Activated effector memory CD4-positive, alpha-beta T cell treated with Interleukin-2 at 50 U/mL for 16 hours (primary cell): ENCODE measurements around the gene HOXA7.

ENCODE experiments used
- DNase-seq: peaks from one replicate; pipeline ENCODE4 v3.0.0-alpha.2; 2020

The HOXA7 gene

DNA sequence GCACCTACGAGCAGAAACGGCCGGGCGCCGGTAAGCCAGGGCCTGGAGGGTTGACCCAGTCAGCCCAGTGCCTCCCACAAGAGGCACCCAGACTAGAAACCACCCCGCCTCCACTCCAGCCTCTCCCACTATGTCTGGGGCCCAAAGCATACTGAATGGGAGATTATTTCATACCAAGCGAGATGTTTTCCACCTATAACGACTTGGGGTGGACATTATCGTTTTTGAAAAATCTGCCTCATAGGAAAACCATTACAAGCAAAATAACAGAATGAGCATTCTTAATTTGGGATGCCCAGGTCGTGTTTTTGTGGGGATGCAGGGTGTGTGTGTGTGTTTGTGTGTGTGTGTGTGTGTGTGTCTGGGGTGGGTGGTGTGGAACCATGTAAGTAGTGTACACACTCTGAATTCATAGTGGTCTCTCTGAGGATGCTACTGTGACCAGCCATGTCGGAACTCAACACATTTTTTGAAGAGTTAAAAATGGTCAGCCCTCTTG lies 10.5 kb downstream of the HOXA7 start:
- DNase-seq = no peak

DNA sequence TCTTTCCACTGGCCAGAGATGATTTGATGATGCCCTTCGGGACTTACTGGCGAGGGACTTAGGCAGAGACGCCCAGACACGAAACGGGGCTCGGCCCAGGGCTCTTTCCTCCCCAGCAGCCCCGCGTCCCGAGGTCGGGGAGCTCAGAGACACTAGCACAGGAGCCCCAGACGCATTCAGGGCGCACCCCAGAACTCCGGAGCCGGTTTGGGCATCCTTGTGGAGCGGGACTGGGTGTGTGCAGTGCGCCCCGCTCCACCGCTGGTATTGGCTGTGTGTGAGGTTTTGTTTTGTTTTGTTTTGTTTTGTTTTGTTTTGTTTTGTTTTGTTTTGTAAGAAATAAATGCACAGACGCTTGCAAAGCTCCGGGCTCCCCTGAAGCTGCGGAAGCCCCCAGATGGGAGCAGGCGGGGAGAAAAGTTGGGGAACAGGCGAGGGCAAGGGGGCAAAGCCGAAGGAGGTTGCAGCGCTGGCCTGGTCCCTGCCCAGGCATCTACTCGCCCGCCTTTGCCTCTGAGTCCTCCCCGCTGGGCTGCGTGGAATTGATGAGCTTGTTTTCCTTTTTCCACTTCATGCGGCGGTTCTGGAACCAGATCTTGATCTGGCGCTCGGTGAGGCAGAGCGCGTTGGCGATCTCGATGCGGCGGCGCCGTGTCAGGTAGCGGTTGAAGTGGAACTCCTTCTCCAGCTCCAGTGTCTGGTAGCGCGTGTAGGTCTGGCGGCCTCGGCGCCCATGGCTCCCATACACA lies 11.1 kb downstream of the HOXA7 start:
- no peak for DNase-seq

DNA sequence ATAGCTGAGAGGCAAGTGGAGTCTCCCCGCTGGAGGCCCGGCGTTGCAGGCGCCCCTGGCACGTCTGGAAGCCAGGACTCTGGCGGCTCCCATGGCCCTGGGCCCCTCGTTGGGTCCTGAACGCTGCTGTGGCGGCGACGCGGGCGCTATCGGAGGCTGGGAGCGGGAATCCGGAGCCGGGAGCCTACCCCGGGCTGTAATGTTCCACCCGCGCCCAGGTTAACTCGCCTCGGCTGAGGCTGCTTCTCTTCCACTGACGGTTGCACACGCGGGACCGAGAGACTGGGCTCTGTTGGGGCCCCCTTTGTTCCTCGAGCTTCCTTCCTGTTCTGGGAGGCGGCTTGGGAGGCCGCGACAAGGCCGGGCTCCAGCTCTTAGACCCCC lies 11.7 kb downstream of the HOXA7 start:
- DNase-seq = no peak

DNA sequence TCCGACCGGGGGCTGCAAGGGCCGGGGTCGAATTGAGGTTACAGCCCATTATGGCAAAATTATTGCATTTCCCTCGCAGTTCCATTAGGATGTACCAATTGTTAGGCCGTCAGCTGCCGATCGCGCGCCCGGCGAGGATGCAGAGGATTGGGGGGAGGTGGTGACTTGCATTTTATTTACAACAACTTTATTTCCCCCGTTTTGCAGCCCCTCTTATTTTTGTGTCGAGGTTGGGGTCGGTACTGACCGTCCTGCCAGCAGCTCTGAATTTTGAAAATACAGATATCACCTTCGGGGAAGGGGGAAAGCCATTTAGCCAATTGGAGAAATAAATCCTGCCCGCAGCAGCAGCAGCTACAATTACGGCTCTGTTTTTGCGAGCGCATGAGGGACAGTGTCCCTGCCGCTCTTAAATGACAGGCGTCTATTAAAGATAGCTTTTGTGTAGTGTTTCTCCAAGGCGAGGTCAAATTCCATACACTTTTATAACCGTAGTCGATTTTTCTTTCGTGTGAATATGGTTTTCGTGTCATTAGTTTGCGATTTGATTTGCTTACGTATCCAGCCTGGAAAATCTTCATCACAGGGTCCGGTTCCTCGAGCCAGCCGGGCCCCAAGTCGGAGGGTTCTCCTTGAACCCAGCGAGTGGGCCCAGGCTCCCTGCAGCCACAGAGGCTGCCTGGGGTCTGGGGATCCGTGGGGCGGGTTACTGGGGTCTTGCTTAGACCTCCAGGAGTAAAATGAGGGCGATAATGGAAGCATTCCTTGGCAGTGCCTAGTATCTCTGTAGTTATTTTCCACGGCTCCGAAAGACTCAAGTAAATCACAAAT lies 12.3 kb downstream of the HOXA7 start:
- no peak for DNase-seq

DNA sequence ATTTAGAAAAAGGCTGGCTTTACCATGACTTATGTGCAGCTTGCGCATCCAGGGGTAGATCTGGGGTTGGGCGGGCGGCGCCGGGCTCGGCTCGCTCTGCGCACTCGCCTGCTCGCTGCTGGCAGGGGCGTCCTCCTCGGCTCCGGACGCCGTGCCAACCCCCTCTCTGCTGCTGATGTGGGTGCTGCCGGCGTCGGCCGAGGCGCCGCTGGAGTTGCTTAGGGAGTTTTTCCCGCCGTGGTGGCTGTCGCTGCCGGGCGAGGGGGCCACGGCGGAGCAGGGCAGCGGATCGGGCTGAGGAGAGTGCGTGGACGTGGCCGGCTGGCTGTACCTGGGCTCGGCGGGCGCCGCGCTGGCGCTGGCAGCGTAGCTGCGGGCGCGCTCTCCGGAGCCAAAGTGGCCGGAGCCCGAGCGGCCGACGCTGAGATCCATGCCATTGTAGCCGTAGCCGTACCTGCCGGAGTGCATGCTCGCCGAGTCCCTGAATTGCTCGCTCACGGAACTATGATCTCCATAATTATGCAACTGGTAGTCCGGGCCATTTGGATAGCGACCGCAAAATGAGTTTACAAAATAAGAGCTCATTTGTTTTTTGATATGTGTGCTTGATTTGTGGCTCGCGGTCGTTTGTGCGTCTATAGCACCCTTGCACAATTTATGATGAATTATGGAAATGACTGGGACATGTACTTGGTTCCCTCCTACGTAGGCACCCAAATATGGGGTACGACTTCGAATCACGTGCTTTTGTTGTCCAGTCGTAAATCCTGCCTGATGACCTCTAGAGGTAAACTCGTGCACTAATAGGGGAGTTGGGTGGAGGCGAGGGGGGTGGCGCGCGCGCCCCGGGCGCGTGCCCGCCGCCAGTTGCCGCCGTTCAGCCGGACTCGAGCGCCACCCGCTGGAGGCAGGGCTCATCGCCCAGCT lies 13.2 kb downstream of the HOXA7 start, which contains the start of gene HOXA5:
TSS of gene HOXA5 (minus strand) at position 659 of the 927 bp plus-strand sequence. CDS start at position 585, 74 bp downstream.
- DNase-seq = no peak

DNA sequence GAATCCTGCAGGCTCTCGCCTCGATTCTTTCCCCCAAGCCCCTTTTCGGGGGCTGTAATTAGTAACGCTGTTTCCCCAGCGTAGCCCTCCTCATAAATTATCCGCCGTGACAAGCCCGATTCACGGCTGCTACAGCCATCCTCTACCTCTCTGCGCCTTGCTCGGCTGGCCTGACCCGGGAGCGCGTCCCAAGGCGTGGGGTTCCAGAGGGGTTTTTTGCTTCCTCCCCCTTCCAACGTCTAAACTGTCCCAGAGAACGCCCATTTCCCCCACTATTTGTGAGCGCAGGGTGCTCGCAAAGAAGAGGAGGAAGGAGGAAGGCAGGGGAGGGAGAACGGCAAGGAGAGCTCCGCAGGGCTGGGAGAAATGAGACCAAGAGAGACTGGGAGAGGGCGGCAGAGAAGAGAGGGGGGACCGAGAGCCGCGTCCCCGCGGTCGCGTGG lies 13.9 kb downstream of the HOXA7 start:
- DNase-seq = no peak

DNA sequence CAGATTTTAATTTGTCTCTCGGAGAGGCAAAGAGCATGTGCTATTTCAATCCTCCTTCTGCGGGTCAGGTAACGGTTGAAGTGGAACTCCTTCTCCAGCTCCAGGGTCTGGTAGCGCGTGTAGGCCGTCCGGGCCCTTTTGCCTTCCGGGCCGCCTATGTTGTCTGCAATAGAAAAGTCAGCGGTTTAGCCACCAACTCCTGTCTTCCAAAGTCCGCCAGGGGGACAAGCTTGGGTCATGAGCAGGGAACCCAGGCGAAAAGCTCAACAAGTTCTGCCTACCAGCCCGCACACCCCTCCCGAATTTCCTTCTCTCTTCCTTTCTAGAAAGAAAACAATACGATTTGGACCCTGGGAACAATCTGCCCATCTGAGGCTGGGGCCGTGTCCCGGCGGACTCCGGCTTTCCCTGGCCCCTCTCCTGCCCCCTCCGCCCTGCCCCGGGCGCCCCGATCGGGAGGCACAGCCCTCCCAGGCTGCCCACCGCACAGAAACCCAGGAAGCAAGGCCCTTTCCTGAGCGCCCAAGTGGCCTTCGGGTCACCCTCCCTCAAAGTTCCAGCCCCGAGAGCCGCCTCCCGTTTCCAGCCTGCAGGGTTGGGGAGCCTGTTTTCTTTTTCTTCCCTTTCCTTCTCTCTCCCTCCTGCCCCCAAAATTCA lies 14.4 kb downstream of the HOXA7 start:
- no peak for DNase-seq

DNA sequence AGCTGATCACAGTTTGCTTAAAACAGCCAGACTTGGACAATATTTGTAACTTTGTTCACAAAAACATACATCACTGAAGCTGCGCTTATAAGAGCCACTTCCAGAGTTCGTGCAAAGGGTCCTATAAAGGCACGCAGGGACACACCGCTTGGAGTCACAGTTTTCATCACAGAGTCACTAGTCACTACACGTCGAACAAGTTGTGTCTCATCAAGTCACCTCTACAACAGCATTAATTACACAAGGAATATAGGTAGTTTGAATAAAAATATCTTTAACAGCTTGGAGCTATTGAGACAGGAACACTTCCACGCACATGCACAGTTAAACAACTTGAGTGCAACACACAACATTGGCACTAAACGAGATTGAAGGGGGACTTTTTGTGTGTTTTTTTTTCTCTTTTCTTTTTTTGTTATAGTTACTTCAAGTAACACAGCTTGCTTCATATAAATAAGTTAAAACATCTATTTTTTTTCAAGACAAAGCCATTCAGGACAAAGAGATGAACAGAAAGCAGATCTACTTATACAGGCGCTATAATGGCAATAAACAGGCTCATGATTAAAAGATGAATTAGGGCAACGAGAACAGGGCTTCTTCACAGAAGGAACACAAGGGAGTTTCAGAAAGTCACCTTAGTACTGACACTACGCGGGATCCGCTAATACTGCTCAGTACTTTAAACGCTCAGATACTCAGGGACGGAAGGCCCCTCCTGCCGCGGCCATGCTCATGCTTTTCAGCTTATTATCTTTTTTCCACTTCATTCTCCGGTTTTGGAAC lies 15.1 kb downstream of the HOXA7 start:
- DNase-seq = no peak

DNA sequence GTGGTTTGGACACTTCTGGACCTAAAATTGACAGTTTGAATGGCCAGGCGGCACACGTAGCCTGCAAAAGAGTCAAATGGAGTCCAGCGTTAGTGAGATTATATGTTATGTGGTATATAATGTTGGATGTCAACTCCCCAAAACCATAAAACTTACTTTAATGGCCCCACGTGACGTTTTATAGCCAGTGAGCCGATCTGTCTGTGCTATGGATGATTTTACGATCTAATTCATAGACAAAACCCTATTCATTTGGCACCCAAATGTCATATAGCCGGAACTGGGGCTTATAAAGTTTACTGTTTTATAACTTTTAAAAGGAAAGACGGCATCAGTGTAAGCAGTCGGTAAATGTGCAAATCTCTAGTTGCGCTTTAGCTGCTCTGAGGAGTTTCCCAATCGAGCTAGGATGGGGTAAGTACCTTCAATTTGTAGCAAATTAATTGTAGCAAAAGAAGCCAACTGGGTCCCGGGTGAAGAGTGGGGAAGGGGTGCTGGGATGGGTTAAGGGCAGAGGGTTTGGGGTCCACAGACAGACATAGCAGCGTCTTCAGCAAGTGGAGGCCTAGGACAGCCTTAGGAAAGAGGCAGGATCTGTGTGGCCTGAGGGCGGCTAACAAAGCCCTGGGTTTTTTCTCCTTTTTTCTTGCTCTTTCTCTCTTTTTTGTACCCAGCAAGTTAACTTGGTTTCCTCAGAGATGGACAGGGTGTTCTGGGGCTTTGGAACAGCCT lies 16.2 kb downstream of the HOXA7 start:
- no peak for DNase-seq

DNA sequence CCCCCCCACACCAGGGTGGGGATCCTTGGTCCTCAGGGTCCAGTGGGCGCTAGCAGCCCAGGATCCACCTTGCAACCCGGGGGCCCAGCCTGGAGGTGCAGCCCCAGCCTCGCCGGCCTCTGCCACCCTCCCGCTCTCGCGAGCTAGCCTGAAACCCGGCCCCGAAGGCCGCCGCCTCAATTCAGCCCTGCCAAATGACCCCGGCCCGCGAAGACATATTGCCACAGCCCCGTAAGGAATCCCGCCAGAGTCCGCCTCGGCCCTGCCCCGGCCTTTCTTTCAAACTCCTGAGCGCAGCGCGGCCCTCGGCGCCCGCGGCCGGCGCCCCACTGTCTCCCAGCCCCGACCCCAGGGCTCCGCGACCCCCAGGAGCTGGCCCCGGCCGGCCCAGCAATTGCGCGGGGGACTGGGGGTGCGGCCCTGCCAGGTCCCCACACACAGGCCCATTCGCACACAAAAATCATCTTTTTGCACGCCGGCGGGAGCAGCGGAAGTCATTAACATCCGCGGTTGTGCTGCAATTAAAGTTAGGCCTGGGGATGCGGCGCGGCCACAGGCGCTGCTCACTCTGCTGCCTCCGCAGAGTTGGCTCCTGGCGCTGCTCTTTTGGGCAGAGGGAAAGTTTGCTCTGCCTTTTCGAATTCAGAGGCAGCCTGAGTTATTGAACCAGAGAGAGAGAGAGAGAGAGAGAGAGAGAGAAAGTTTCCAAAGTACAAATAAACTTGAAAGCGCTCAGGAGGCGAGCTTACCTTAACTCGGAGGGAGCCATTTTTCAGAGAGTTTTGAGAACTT lies 16.9 kb downstream of the HOXA7 start:
- DNase-seq = no peak

DNA sequence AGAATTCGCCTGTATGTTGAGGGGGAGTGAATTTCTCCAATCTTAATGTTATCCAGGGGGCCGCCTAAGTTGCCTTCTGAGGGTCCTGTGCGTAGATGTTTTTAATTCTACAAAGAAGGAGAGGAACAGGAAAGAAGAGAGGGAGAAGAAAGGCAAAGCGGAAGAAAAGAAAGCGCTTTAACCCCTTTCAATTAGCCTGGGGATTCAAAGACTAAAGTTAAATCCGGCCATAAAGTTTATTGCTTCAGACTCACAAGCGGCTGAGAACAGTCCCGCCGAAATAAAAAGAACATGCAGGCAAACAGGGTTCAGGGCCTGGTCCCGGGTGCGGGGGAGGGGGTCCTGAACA lies 17.5 kb downstream of the HOXA7 start:
- DNase-seq = no peak

DNA sequence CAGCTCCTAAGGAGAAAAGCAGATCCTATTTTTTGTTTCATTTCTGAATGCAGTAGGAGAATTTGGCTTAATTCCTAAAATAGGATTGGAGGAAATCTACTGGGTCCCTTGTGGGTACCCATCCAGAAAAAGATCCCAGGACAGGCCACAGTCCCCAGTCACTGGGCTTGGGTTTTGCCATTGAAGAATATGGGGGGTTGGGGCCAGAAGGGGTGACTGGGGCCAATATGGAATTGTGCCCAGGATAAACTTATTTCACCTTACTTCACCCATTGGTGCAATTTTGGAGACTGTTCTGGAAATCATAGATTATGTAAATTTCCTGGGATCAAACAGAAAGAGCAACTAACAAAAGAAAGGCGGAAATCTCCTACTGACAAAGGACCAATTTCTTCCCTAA lies 18.0 kb downstream of the HOXA7 start:
- DNase-seq = no peak

DNA sequence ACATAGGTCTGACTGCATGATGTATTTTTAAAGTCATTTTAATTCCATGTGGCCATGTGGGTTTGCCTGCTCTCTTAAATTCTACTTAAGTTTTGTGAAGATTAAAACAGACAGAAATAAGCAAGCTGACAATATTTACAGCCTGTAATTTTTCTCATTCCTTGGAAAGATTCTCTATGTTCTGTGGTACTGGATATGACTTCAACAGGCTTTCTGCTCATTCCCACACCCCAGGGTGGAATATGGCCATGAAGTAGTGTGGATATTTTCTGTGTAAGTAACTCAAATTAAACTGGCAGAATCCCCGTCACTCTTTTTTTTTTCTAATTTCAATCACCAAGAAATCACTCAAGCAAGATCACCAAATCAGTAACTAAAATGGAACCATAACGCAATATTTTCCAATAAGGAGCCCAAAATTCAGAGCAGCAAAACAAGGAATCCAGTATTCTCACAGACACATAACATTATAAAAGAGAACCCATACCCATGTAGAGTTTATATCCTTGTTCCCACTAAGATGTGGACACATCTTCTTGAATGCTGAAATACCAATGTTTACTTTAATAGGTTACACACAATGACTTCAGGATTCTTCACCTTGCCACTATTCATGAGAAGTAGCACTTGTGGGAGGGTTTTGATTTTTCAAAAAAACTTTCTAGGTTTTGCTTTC lies 18.7 kb downstream of the HOXA7 start:
- DNase-seq = no peak

DNA sequence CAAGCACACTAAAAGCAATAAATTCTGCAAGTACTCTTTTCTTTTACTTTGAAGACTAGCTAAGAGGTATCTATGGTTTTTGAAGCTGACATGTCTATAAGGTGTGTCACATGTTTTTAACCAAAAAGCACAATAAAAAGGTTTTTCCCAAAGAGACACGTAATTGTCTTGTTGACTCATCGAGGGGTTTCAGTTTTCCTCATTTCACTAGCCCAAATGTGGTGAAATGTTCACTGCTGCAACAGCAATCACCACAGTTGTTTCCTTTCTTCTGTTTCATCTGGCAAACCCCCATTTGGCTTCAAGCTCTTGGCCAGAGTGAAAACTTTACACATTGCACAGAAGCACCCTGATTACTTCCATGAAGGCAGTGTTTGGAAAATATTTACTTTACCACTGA lies 22.1 kb downstream of the HOXA7 start:
- DNase-seq = no peak

DNA sequence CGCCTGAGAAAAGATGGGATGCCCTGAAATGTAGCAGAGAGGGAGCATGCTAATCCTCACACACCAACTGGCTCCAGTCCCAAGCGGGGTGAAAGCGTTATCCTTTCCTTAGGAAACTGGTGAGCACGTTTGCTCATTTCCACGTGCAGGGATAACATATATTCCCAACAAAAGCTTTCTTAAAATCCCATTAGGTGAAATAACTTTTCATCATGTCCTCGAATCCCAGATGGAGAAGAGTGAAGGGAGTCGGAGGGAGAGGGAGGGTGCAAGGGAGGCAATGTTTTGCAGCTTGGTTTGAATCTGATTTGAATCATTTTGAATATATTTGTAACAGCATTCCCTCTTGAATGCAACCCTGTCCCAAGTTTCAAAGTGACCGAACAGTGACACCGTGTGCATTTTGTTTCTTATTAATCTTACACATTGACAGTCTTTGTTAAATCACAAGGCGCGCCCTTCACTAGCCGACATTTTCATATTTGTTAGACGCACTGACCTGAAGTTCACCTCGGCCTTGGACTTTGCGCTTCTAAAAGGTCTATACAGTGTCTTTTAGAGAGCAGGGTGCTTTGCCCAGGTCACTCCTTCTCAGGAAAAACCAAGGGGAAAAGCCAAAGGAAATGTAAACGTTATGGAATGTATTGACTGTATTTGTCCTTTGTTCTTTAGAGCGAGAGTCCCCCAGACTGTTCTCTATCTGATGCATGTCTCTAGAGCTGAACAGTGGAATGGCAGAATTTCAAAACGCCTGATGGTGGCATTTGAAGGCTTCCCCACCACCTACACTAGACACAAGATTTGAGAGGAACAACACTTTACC lies 22.9 kb downstream of the HOXA7 start:
- DNase-seq = no peak

DNA sequence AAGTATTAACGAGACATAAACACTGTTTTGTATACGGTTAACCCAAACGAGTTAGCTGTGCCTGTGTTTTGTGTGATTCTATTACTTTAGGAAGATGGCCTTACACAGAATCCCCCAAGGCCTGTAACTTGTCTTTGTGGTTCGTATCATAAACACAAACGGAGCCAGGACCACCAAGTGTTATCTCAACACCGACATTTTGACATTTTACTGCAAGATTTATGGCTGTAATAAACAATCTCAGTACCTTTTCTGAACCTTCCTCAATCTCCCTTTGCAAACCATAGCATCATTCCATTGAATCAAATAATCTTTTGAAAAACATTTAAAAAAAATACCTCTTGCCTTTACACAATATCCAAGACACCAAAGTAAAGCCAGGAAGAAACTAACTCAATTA lies 23.5 kb downstream of the HOXA7 start:
- no peak for DNase-seq

DNA sequence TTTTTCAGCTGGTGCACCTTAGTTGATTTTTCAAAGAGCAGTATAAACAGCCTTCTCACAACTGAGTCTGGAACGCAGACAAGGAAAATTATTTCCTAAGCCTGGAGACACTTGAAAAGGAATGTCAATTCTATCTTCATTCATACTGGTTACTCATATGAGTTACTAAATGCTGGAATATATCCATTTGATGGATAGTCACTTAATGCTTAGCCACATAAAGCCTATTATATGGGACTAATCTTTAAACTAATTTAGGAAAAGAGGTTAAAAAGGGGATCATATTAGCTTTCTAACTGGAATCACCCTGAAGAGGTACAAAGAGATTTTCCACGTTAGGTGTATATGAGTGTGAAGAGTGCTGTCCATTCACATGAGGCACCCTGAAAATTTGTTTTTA lies 24.3 kb downstream of the HOXA7 start:
- DNase-seq = no peak

DNA sequence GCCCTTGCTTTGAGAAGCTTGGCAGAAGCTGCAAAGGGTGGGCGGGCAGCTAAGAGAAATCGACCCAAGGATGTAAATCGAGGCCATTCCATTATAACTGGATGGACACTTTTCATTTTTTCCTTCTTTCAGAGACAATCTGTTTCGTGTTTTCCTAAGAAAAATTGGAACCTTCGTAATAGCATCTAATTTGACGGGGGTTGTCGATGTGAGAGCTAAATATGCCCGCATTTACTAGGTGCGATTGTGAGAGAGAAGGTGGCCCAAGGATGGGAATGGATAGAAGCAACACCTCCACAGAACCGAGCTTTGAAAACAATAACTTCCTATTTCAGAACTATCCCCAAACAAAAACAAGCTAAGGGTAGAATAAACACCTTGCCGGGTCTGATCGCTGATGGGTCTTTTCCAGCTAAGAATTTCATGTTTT lies 25.1 kb downstream of the HOXA7 start:
- DNase-seq = no peak
